ENCODE data around the gene CCL28. TPM values are rescaled to one million over a fixed set of nuclear protein-coding genes. Genes with fewer than 3 reads are reported as not detected.

The CCL28 gene
- total RNA-seq, 1 experiment from 2014 or later = 1.4 TPM

DNA sequence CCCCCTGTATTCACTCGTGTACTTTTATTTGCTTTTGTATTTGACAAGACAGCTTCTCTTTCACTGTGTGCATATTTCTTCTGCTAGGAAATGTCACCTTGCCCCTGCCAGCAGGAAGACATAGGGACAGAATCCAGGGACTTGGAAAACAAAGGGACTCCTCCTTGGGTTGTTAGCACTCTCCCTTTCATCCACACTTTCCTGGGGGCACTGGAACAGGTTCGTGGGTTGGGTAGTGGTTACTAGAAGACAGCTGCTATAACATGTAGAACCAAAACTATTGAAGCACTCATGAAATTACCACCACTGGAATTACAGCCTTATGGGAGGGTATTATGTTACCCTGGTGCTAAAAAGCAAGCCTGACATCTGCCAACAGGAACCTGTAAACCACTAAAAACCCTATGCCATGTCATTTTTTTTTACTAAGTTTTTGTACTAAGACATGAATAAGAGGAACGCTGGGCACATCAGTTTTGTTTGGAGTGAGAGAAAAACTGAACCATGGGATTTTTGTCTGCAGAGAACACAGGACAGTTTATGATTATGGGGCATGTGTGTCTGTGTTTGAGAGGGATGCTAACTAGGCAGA is 4.7 kb upstream of the CCL28 start (continued):
- TF ChIP-seq, protein P1, sequence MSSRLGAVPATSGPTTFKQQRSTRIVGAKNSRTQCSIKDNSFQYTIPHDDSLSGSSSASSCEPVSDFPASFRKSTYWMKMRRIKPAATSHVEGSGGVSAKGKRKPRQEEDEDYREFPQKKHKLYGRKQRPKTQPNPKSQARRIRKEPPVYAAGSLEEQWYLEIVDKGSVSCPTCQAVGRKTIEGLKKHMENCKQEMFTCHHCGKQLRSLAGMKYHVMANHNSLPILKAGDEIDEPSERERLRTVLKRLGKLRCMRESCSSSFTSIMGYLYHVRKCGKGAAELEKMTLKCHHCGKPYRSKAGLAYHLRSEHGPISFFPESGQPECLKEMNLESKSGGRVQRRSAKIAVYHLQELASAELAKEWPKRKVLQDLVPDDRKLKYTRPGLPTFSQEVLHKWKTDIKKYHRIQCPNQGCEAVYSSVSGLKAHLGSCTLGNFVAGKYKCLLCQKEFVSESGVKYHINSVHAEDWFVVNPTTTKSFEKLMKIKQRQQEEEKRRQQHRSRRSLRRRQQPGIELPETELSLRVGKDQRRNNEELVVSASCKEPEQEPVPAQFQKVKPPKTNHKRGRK (CRISPR knock-in tag; IDR thresholded peaks at IDR 0.05; ENCODE audit: borderline replicate concordance) = no peak
- TF ChIP-seq, protein P2, sequence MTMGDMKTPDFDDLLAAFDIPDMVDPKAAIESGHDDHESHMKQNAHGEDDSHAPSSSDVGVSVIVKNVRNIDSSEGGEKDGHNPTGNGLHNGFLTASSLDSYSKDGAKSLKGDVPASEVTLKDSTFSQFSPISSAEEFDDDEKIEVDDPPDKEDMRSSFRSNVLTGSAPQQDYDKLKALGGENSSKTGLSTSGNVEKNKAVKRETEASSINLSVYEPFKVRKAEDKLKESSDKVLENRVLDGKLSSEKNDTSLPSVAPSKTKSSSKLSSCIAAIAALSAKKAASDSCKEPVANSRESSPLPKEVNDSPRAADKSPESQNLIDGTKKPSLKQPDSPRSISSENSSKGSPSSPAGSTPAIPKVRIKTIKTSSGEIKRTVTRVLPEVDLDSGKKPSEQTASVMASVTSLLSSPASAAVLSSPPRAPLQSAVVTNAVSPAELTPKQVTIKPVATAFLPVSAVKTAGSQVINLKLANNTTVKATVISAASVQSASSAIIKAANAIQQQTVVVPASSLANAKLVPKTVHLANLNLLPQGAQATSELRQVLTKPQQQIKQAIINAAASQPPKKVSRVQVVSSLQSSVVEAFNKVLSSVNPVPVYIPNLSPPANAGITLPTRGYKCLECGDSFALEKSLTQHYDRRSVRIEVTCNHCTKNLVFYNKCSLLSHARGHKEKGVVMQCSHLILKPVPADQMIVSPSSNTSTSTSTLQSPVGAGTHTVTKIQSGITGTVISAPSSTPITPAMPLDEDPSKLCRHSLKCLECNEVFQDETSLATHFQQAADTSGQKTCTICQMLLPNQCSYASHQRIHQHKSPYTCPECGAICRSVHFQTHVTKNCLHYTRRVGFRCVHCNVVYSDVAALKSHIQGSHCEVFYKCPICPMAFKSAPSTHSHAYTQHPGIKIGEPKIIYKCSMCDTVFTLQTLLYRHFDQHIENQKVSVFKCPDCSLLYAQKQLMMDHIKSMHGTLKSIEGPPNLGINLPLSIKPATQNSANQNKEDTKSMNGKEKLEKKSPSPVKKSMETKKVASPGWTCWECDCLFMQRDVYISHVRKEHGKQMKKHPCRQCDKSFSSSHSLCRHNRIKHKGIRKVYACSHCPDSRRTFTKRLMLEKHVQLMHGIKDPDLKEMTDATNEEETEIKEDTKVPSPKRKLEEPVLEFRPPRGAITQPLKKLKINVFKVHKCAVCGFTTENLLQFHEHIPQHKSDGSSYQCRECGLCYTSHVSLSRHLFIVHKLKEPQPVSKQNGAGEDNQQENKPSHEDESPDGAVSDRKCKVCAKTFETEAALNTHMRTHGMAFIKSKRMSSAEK (CRISPR knock-in tag; IDR thresholded peaks at IDR 0.05; ENCODE audit: borderline replicate concordance) = no peak
- TF ChIP-seq TEAD4 (CRISPR knock-in tag; IDR thresholded peaks at IDR 0.05) (no peak), SMAD3 (CRISPR knock-in tag; IDR thresholded peaks at IDR 0.05; ENCODE audit: borderline replicate concordance) (no peak), SOX15 (CRISPR knock-in tag; IDR thresholded peaks at IDR 0.05) (no peak), KAT7 (CRISPR knock-in tag; IDR thresholded peaks at IDR 0.05; ENCODE audit: borderline replicate concordance) (no peak), SP1 (CRISPR knock-in tag; conservative IDR thresholded peaks at IDR 0.05) (no peak)
- TF ChIP-seq, protein P3, sequence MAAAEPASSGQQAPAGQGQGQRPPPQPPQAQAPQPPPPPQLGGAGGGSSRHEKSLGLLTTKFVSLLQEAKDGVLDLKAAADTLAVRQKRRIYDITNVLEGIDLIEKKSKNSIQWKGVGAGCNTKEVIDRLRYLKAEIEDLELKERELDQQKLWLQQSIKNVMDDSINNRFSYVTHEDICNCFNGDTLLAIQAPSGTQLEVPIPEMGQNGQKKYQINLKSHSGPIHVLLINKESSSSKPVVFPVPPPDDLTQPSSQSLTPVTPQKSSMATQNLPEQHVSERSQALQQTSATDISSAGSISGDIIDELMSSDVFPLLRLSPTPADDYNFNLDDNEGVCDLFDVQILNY (CRISPR knock-in tag; IDR thresholded peaks at IDR 0.05) = no peak
- TF ChIP-seq, protein P4, sequence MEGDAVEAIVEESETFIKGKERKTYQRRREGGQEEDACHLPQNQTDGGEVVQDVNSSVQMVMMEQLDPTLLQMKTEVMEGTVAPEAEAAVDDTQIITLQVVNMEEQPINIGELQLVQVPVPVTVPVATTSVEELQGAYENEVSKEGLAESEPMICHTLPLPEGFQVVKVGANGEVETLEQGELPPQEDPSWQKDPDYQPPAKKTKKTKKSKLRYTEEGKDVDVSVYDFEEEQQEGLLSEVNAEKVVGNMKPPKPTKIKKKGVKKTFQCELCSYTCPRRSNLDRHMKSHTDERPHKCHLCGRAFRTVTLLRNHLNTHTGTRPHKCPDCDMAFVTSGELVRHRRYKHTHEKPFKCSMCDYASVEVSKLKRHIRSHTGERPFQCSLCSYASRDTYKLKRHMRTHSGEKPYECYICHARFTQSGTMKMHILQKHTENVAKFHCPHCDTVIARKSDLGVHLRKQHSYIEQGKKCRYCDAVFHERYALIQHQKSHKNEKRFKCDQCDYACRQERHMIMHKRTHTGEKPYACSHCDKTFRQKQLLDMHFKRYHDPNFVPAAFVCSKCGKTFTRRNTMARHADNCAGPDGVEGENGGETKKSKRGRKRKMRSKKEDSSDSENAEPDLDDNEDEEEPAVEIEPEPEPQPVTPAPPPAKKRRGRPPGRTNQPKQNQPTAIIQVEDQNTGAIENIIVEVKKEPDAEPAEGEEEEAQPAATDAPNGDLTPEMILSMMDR (IDR thresholded peaks at IDR 0.05) = no peak

DNA sequence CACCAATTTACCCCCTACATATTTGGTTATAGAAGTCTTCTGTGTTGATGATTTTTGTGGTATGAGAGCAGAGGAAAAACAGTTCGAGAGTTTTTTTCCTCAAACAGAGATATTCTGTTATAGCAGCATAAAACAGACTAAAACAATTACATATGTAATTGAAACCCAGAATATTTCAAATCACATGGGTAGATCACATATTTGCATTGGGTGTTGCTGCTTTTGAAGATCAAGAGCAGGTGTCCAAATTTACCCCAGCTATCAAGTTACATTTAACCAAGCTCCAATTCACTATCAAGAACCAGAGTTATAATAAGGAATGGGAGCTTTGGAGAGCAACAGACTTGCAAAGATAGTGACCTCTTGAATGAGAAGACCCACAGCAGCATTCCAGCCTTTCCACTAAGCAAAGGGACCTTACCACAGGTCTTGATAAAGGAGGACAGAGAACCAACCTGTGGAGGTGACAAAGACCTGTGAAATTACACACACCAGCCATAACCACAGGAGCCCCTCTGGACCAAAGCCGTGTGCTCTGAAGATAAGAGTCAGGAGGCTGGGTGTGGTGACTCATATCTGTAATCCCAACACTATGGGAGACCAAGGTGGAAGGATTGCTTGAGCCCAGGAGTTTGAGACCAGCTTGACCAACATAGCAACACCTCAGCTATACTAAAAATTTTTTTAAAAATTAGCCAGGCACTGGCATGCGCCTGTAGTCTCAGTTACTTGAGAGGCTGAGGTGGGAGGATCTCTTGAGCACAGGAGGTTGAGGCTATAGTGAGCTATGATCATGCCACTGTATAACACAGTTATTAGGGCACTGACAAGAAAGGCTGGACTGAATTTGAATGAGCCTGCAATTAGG is 4.0 kb upstream of the CCL28 start:
- DNase-seq (ENCODE audit: low spot score) = no peak
- no peaks in the 10 kb centered on the region for H3K36me3 Mint-ChIP-seq
- H3K4me1 Mint-ChIP-seq = peaks cover 9% of the 10 kb centered on the region
- POLR2A ChIA-PET = no interaction called here
- H3K27ac Mint-ChIP-seq = no peak overlapping the region
- peaks cover 7% of the 10 kb centered on the region for H3K9me3 Mint-ChIP-seq
- TF ChIP-seq ZNF396 (CRISPR knock-in tag; IDR thresholded peaks at IDR 0.05; ENCODE audit: borderline replicate concordance) (no peak), ZNF219 (CRISPR knock-in tag; IDR thresholded peaks at IDR 0.05; ENCODE audit: borderline replicate concordance) (no peak), ZNF138 (CRISPR knock-in tag; conservative IDR thresholded peaks at IDR 0.05) (no peak), SOX15 (CRISPR knock-in tag; IDR thresholded peaks at IDR 0.05) (no peak), ZNF121 (CRISPR knock-in tag; IDR thresholded peaks at IDR 0.05) (no peak)
- H3K4me3 Mint-ChIP-seq = no peak overlapping the region
- CTCF ChIA-PET = interaction anchor here (1.0 kb wide), 1 partner anchor 26 kb away, joined by 3 read pairs; no protein-coding TSS in a partner anchor
- no peaks in the 10 kb centered on the region for H3K27me3 Mint-ChIP-seq (ENCODE audit: low read depth)
- ATAC-seq = no peak

DNA sequence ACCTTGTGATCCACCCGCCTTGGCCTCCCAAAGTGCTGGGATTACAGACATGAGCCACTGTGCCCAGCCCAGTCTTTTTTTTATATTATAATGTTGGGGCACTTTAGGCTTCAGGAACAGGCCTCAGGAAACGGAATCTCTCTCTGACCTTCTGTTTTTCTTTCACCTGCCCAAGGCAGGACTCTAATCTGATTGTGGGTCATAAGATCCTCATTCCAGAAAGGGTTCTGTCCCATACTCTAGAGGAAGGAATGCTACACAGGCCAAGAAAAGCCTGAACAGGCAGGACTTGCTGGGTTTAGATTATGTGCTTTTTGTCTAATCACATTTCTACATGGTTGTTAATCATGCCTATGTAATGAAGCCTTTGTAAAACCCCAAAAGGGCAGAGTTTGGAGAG is 1.8 kb upstream of the CCL28 start:
- Mint-ChIP-seq H3K27ac (no peak overlapping the region), H3K4me1 (peaks cover 6% of the 10 kb centered on the region), H3K9me3 (peaks cover 7% of the 10 kb centered on the region), H3K27me3 (ENCODE audit: low read depth) (no peaks in the 10 kb centered on the region), H3K36me3 (no peaks in the 10 kb centered on the region), H3K4me3 (no peak overlapping the region)
- ChIA-PET CTCF (no interaction called here), POLR2A (no interaction called here)
- no peak for ATAC-seq
- DNase-seq (ENCODE audit: low spot score) = no peak
- TF ChIP-seq, protein P5, sequence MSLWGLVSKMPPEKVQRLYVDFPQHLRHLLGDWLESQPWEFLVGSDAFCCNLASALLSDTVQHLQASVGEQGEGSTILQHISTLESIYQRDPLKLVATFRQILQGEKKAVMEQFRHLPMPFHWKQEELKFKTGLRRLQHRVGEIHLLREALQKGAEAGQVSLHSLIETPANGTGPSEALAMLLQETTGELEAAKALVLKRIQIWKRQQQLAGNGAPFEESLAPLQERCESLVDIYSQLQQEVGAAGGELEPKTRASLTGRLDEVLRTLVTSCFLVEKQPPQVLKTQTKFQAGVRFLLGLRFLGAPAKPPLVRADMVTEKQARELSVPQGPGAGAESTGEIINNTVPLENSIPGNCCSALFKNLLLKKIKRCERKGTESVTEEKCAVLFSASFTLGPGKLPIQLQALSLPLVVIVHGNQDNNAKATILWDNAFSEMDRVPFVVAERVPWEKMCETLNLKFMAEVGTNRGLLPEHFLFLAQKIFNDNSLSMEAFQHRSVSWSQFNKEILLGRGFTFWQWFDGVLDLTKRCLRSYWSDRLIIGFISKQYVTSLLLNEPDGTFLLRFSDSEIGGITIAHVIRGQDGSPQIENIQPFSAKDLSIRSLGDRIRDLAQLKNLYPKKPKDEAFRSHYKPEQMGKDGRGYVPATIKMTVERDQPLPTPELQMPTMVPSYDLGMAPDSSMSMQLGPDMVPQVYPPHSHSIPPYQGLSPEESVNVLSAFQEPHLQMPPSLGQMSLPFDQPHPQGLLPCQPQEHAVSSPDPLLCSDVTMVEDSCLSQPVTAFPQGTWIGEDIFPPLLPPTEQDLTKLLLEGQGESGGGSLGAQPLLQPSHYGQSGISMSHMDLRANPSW (CRISPR knock-in tag; conservative IDR thresholded peaks at IDR 0.05; ENCODE audit: low read depth) = no peak
- TF ChIP-seq, protein P6, sequence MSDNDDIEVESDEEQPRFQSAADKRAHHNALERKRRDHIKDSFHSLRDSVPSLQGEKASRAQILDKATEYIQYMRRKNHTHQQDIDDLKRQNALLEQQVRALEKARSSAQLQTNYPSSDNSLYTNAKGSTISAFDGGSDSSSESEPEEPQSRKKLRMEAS (CRISPR knock-in tag; IDR thresholded peaks at IDR 0.05) = no peak
- no peak for TF ChIP-seq FOXJ3 (CRISPR knock-in tag; IDR thresholded peaks at IDR 0.05; ENCODE audit: borderline replicate concordance)
- TF ChIP-seq, protein P4 (IDR thresholded peaks at IDR 0.05) = no peak
- no peak for TF ChIP-seq RORB (CRISPR knock-in tag; IDR thresholded peaks at IDR 0.05)

All from WTC11 (cell line).